GM19328 (cell line): ENCODE measurements around the gene AHRR.
"Not testable (repeated sequence)": the region's sequence is repeated elsewhere in the genome, so short reads cannot be mapped to it uniquely, and the experiment has no call there.

Experiments
- ATAC-seq: cut with Tn5 transposase; IDR thresholded peaks from one replicate; pipeline ENCODE4 v1.9.1; 2021; ENCODE audit warnings: mild to moderate bottlenecking, moderate library complexity; ENCODE audit not compliant: unreplicated experiment

Gene AHRR

DNA sequence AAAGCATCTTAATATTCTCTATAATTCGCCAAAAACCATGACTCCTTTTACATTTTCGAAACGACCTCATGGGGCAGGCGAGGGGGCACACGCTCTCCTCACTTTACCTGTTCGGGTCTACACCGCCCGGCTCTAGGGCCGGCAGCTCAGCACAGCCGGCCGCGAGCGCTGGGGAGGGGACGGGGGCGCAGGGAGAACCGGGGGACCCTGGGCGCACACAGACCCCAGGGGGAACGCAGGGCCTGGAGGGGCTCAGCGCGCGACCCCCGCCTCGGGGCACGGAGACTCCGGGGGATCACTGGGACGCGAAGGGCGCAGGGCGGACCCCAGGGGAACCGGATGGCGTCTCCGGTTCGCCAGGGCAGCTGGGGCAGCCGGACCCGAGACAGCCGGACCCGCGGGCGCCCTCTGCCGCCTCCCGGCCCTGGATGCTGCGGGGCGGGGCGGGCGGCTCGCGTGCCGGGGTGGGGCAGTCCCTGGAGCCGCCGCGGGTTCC lies at the start of gene AHRR:
Gene AHRR (plus strand): TSS at position 485 of the 496 bp plus-strand sequence. CDS start 22,189 bp downstream, outside the sequence.
- ATAC-seq = no peak

GRCh38 chr5:271828-272167 lies 49.7 kb upstream of the AHRR start:
- not testable (repeated sequence) for ATAC-seq

DNA sequence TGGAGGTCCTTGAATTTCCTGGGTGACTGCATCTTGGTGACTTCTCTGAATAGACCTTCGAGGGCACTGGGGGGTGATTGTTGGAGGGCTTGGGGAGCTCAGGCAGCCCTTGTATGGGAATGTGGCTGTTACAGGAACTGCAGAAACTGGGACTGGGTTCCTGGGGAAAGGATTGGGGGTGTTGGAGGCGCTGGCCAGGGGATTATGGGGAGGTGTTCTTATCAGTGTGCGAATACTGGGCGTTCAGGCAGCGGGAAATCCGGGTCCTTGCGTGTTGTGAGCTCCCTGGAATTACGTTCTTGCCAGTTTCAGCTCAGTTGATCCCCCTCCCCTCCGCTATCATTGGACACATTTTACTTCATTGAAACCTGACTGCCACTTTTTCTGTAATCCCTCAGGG lies 48.4 kb upstream of the AHRR start:
- ATAC-seq = not testable (repeated sequence)

DNA sequence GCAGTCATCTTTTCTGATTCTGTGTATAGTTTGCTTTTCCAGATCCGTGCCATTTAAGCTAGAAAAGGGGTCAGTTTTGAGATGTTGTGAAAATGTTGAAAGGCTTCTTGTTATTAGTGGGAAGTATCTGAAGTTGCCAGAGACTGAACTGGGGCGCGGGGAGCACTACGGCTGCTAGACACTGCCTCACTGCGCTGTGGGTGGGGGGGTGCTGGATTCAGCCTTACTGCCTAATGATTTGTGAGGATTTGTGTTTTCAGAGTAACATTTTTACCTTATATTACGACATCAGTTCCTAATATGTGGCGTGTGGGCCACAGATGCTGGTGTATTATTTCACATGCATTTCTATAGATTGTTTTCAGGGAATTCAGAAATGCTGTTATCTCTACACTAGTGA lies 48.0 kb upstream of the AHRR start:
- not testable (repeated sequence) for ATAC-seq

GRCh38 chr5:274346-274745 lies 47.2 kb upstream of the AHRR start:
- not testable (repeated sequence) for ATAC-seq

- no peak for ATAC-seq
These were observed 42.9 kb upstream of the AHRR start for GRCh38 chr5:278646-279045.

GRCh38 chr5:279051-279665 lies 42.4 kb upstream of the AHRR start:
- ATAC-seq = not testable (repeated sequence)

- ATAC-seq = no peak
These were observed 35.4 kb upstream of the AHRR start for GRCh38 chr5:285991-286557.

GRCh38 chr5:290200-290599 lies 31.3 kb upstream of the AHRR start:
- ATAC-seq = not testable (repeated sequence)

DNA sequence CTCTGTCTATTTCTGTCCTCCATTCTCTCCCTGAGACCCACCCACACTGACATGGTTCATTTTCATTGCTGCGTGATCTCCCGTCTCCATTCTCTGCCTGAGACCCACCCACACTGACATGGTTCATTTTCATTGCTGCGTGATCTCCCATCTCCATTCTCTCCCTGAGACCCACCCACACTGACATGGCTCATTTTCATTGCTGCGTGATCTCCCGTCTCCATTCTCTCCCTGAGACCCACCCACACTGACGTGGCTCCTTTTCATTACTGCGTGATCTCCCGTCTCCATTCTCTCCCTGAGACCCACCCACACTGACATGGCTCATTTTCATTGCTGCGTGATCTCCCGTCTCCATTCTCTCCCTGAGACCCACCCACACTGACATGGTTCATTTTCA lies 30.2 kb upstream of the AHRR start:
- ATAC-seq = not testable (repeated sequence)

GRCh38 chr5:294788-295187 lies 26.7 kb upstream of the AHRR start:
- ATAC-seq = not testable (repeated sequence)

DNA sequence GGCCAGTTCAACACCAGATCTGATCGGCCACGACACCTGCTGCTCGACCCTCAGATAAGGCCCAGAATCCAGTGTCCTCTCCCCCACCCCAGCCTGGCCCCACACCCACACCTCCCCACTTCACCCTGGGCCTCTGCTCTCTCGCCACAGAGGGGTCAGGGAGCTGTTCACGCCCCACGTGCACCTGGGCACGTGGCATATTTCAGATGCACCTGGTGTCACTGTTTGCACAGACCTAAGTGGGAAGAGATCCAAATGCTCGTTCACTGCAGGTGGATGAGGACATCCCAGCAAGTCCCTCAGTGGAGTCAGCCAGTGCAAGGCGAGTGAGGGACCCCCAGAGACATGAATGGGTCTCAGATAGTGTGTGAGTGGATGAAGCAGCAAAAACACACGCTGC lies 25.3 kb upstream of the AHRR start:
- ATAC-seq = not testable (repeated sequence)

DNA sequence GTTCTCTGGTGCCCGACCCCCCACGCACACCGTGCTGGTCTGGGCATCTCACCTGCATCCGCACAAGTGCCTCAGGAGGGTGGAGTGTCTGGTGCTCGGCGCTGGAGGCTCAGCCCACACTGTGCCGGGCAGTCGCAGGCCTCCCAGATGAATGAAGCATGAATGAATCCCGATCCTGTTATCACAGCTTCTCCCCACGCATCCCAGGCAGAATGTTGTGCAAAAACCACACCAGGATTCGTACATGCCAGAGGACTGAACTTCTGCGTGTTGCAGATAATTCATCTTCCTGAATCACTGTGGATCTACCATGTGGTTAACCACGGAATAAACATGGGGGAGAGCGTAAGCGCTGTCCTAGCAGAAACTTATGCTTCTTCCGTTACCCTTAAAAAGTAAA lies 24.6 kb upstream of the AHRR start:
- ATAC-seq = not testable (repeated sequence)

GRCh38 chr5:297448-297847 lies 24.1 kb upstream of the AHRR start:
- not testable (repeated sequence) for ATAC-seq

DNA sequence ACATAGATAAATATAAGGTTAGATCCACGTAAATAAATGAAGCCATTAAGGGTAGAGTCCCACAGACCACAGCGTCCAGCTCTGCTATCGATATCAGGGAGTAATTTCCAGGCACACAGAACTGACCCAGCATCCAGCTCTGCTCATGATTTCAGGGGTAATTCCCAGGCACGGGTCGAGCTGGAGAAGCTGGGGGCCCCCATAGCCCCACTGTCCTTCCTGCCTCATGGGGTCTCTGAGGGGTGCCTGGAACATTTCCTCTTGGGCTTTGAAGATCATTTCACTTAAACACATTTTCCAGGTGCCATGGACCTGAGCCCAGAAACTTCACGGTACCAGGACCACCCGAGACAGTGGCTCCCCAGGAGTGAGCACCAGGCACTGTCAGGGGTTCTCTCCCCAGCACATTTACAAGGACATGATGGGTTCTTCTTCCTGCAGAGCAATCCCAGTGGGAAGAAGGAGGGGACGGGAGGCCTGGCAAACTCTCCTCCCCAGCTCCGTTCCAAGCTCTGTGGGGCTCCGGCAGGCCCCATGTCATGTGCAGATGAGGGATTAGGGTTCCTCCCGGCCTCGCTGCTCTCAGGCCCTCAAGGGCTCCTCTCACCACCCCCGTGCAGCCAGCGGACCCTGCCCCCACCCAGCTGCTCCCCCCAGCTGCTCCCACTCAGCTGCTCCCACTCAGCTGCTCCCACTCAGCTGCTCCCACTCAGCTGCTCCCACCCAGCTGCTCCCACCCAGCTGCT lies 23.4 kb upstream of the AHRR start:
- not testable (repeated sequence) for ATAC-seq

GRCh38 chr5:298737-299125 lies 22.8 kb upstream of the AHRR start:
- no peak for ATAC-seq

GRCh38 chr5:299921-300320 lies 21.6 kb upstream of the AHRR start:
- ATAC-seq = not testable (repeated sequence)

DNA sequence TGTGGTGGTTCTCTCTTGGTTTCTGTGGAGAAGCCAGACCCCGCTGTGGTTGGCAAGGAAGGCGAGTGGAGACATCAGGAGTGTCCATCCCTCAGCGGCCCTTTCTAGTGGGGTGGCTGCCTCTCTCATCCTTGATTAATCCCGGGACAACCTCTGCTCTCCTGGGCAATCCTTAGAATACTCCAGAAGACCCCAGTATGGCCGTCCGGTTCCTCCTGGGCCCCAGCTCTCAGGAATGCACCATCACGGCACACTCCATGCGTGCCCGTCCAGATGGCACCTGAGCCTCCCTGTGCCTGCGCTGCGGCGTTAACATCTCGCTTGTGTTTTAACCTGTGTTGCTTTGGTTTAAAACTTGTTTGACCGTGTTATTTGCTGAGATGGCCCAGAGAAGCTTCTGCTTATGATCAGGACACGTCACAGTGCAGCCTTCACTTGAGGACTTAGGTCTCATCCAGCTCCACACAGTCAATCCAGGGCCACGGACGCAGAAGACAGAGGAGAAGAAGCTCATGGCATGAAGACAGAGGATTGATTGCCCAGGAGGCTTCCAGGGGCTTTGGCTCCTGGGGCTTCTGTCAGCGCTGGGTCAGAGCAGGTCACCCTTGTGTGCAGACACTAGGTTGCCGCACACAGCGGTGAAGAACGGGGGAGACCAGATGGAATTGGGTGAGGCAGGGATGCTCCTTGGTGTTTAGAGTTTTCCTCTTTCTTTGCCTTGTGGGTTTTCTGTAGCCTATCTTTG lies 20.7 kb upstream of the AHRR start:
- ATAC-seq = not testable (repeated sequence)

DNA sequence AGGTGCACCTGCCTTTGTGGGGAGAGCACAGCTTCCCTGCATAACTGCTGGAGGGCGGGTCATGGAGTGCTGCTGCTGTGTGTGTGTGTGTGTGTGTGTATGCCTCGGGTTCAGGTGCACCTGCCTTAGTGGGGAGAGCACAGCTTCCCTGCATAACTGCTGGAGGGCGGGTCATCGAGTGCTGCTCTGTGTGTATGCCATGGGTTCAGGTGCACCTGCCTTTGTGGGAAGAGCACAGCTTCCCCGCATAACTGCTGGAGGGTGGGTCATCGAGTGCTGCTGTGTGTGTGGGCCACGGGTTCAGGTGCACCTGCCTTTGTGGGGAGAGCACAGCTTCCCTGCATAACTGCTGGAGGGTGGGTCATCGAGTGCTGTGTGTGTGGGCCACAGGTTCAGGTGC lies 19.1 kb upstream of the AHRR start:
- not testable (repeated sequence) for ATAC-seq

- no peak for ATAC-seq
These were observed 18.5 kb upstream of the AHRR start for GRCh38 chr5:302966-303365.

DNA sequence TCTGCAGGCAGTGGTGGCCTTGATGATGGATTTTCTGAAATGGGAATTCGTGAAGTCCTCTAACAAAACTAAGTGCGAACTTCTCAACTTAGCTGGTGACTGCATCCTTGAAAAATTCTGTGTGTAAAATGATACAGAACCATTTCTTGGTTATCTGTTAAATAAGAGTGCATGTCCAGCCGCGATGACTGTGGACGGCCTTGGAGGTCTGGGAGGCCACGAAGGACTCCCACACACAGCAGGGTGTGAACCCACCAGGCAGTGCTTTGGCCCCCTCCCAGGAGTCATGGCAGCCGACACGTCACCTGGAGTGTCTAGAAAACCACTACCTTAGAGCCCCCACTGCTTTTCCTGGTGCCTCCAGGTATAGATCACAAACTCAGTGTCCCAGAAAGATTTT lies 17.8 kb upstream of the AHRR start:
- ATAC-seq = not testable (repeated sequence)
